Thymus (tissue), 11 donors: ENCODE measurements around the gene DNPH1. TPM values are rescaled to one million over a fixed set of nuclear protein-coding genes. Genes with fewer than 3 reads are reported as not detected.

Experiments used
- DNase-seq, 9 donors: peaks; one replicate each; pipeline ENCODE4 v3.0.0-alpha.2; 2013; ENCODE audit warnings: low spot score in 9 of 9, low read depth in 6 of 9, missing footprints in 1 of 9
- H3K27ac ChIP-seq, 2 donors: one replicate each; pipeline ENCODE4 v1.5.1; 2013; ENCODE audit warnings: control low read depth in 1 of 2, low read depth in 1 of 2, low read length in 1 of 2, mild to moderate bottlenecking in 1 of 2, moderate library complexity in 1 of 2
- H3K27me3 ChIP-seq, 2 donors: one replicate each; pipeline ENCODE4 v1.5.1; 2013; ENCODE audit warnings: low read length in 1 of 2; ENCODE audit not compliant: control insufficient read depth in 2 of 2, insufficient read depth in 1 of 2
- H3K36me3 ChIP-seq, 2 donors: one replicate each; pipeline ENCODE4 v1.5.1; 2013; ENCODE audit warnings: low read length in 1 of 2, mild to moderate bottlenecking in 1 of 2, moderate library complexity in 1 of 2; ENCODE audit not compliant: control insufficient read depth in 2 of 2, insufficient read depth in 2 of 2
- H3K4me1 ChIP-seq, 2 donors: one replicate each; pipeline ENCODE4 v1.5.1; 2013; ENCODE audit warnings: low read length in 2 of 2; ENCODE audit not compliant: control insufficient read depth in 2 of 2, insufficient read depth in 2 of 2
- H3K4me3 ChIP-seq, 2 donors: one replicate each; pipeline ENCODE4 v1.5.1; 2013; ENCODE audit warnings: low read length in 2 of 2, control low read depth in 1 of 2, mild to moderate bottlenecking in 1 of 2
- H3K9me3 ChIP-seq, 2 donors: one replicate each; pipeline ENCODE4 v1.5.1; 2013; ENCODE audit warnings: low read length in 1 of 2, mild to moderate bottlenecking in 1 of 2; ENCODE audit not compliant: control insufficient read depth in 2 of 2, insufficient read depth in 1 of 2
- WGBS: extraction: QIAGEN DNeasy Blood & Tissue Kit; methylation state at CpG from one replicate; pipeline ENCODE4 v1.1.7; 2013; 5-methylcytosine and 5-hydroxymethylcytosine counted together
- polyA plus RNA-seq: library from polyadenylated mRNA; stranded (reverse); fragments of 200-250 nt; gene quantifications from one replicate; pipeline ENCODE4 v1.2.3, GENCODE V29; 2013
- total RNA-seq: library from RNA; stranded (reverse); fragments of 120-200 nt; gene quantifications from one replicate; pipeline ENCODE4 v1.2.4, GENCODE V29; 2013
- donor health status: healthy.

Gene DNPH1
- total and polyA plus RNA-seq, 2 donors = 46.7 to 58.9 TPM

DNA sequence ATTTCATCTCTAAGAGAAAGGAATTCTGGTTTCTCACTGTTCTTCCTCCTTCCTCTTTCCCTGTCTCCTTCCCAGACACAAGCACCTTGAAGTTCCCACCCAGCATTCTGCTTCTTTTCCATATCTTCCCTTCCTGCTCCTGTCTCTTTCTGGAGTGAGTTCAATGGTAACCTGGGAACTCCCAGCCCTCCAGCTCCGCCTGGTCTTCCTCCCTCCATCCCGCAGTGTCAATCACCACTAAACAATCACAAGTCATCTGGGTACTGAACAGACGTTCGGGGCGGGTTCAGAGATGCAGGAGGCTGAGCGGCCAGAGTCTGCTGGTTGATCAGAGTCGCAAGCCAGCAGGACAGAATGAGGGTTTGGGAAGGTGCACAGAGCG, 21.7 kb upstream of the DNPH1 start:
- no peak overlapping the region for H3K4me3 ChIP-seq
- peaks cover 0 to 24% of the 10 kb centered on the region in 2 donors for H3K4me1 ChIP-seq
- H3K9me3 ChIP-seq = peaks cover 1 to 13% of the 10 kb centered on the region in 2 donors
- H3K27ac ChIP-seq = no peak overlapping the region
- no peaks in the 10 kb centered on the region for H3K36me3 ChIP-seq
- 17% methylated on average over 8 of the region's 8 CpGs for WGBS
- DNase-seq = no peak
- H3K27me3 ChIP-seq = peaks cover 23 to 95% of the 10 kb centered on the region in 2 donors

DNA sequence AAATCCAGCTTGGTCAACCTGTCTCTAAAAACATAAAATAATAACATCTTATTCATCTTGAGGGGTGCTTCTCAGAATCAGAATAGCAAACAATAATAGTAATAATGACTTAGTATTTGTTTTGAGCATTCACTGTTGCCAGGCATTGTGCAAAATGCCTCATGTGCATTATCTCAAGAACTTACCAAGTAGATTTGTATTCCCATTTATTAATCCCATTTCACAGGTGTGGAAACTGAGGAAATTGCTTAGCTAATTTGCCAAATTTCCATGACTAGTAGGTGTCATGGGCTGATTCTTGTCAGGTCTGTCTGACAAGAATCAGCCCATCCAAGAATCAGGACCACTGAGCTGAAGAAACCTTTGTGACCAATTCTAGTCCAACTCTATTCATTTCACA, 19.5 kb upstream of the DNPH1 start:
- H3K4me1 ChIP-seq = peaks cover 0 to 24% of the 10 kb centered on the region in 2 donors
- no peak overlapping the region for H3K27ac ChIP-seq
- no peak for DNase-seq
- peaks cover 41 to 100% of the 10 kb centered on the region in 2 donors for H3K27me3 ChIP-seq
- H3K4me3 ChIP-seq = no peak overlapping the region
- no peaks in the 10 kb centered on the region for H3K36me3 ChIP-seq
- peaks cover 0 to 13% of the 10 kb centered on the region in 2 donors for H3K9me3 ChIP-seq

- H3K9me3 ChIP-seq = peaks cover 0 to 13% of the 10 kb centered on the region in 2 donors
- H3K36me3 ChIP-seq = no peaks in the 10 kb centered on the region
- no peak for DNase-seq
- H3K4me1 ChIP-seq = peaks cover 0 to 24% of the 10 kb centered on the region in 2 donors
- 81% methylated on average over 3 of the region's 3 CpGs for WGBS
- no peak overlapping the region for H3K27ac ChIP-seq
- no peak overlapping the region for H3K4me3 ChIP-seq
- H3K27me3 ChIP-seq = peaks cover 47 to 99% of the 10 kb centered on the region in 2 donors
Measured at GRCh38 chr6:43248101-43248500, 18.8 kb upstream of the DNPH1 start.

DNA sequence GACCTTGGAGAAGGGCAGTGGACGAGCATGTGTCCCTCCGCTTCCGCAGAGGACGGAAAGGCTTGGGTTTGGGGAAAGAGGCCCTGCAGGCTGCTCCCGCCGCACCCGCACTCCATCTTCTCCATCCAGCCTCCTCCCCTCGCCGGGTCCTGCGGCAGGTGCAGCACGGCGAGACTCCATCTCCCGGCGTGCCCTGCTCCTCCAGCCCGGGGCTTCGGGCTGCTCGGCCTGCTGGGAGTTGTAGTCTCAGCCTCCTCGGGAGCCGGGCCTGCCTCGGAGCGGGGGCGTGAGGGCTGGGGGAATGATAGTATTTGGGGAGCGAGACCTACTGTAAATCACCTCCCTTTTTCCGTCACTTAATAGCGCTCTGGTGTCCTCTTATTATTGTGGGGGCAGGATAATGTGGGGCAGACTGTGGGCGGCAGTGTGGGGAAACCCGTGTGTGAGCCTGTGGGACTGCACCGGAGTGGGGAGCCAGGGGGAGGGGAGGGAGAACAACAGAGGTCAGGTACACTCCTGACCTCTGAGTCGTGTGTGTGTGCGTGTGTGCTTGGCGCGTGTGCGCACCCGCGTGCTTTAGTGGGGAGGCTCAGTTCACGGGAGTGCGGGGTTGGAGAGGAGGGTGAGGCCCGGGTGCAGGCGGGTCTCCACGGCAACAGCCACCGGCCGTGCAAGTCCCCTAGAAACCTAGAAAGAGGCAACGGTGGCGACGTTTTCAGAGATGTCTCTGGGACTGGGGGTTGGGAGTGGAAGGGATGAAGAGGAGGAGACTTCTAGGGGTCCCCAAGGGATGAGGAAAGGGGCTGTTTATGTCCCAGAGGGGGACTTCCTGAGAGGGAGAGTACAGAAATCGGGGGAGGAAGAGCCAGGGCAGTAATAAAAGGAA, 18.1 kb upstream of the DNPH1 start:
- H3K36me3 ChIP-seq = no peaks in the 10 kb centered on the region
- H3K27me3 ChIP-seq = peaks cover 53 to 99% of the 10 kb centered on the region in 2 donors
- H3K9me3 ChIP-seq = peaks cover 0 to 13% of the 10 kb centered on the region in 2 donors
- peaks cover 0 to 24% of the 10 kb centered on the region in 2 donors for H3K4me1 ChIP-seq
- 1% methylated on average over 46 of the region's 46 CpGs for WGBS
- peak overlapping the region; percentile 56 to 58 for H3K4me3 ChIP-seq
- DNase-seq = peak in 8 of 9 donors; percentile 46 to 85 (median 66)
- H3K27ac ChIP-seq = no peak overlapping the region

DNA sequence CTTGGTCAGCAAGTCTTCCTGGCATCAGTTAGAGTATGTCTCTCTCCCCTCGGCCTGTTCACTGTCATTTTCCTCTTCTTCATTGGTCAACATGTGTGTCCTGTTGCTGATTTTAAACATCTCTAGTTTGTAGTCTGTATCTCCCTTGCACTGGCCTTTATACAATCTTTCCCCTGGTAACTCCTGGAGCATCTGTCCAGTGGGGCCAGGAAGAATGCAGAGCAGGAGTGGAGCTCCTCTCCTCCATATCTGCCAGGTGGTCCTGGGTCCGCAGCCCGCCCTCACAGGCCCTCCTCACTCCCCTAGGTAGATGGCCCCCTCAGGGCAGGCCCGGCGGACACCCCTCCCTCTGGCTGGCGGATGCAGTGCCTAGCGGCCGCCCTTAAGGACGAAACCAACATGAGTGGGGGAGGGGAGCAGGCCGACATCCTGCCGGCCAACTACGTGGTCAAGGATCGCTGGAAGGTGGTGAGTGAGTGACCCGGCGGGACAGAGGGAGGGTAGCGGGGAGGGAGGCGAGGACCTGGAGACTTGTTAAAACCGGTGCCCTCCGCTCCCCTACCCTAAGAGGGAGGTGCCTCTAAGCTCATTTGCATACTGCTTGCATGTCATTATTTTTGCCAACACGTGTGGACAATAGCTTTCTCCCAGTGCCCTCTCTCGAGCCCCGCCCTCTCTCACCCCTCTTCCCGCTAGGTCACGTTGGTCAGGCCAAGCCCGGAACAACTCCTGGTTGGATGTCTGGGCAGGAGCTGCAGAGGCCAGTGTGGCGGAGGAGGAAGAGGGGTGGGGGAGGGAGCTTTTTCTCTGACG, 17.2 kb upstream of the DNPH1 start:
- Histone ChIP-seq H3K9me3 (peaks cover 0 to 13% of the 10 kb centered on the region in 2 donors), H3K36me3 (no peaks in the 10 kb centered on the region), H3K27ac (no peak overlapping the region), H3K4me1 (peaks cover 0 to 21% of the 10 kb centered on the region in 2 donors), H3K27me3 (peaks cover 52 to 99% of the 10 kb centered on the region in 2 donors), H3K4me3 (peak overlapping the region; percentile 56 to 58)
- no peak for DNase-seq
- WGBS = 44% methylated on average over 27 of the region's 27 CpGs

DNA sequence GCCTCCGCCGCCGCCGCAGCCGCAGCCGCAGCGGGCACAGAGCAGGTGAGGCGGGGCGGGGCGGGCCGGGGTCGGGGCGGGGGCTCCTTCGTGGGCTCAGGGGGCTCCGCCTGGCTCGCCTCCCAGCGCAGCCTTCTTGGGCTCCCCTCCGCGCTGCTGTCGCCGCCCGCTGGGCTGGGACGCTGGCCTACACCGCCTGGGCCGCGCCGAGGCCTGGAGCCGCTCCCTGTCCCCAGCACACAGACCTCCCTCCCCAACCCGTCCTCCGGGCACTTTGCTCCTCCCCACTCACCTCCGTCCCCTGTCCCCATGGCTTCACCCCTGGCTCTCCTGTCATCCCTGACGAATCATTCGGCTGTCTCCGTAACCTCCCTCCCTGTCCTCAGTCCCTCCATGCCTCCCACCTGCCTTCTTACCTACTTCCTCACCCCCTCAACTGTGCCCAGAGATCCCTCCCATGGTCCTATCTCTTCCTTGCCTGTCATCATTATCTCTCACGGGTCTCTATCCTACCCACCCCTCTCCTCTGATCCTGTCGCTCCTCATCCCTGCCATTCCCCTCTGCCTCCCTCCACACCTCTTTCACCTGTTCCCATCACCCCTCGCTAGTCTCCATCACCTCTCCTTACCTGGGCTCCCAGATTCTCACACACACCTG, 14.5 kb upstream of the DNPH1 start:
- Histone ChIP-seq H3K4me3 (peak overlapping the region in 1 of 2 donors; percentile 4), H3K9me3 (peaks cover 0 to 13% of the 10 kb centered on the region in 2 donors), H3K4me1 (peaks cover 0 to 17% of the 10 kb centered on the region in 2 donors), H3K27ac (no peak overlapping the region), H3K27me3 (peaks cover 39 to 92% of the 10 kb centered on the region in 2 donors), H3K36me3 (no peaks in the 10 kb centered on the region)
- 44% methylated on average over 34 of the region's 37 CpGs for whole genome bisulfite sequencing
- no peak for DNase-seq

DNA sequence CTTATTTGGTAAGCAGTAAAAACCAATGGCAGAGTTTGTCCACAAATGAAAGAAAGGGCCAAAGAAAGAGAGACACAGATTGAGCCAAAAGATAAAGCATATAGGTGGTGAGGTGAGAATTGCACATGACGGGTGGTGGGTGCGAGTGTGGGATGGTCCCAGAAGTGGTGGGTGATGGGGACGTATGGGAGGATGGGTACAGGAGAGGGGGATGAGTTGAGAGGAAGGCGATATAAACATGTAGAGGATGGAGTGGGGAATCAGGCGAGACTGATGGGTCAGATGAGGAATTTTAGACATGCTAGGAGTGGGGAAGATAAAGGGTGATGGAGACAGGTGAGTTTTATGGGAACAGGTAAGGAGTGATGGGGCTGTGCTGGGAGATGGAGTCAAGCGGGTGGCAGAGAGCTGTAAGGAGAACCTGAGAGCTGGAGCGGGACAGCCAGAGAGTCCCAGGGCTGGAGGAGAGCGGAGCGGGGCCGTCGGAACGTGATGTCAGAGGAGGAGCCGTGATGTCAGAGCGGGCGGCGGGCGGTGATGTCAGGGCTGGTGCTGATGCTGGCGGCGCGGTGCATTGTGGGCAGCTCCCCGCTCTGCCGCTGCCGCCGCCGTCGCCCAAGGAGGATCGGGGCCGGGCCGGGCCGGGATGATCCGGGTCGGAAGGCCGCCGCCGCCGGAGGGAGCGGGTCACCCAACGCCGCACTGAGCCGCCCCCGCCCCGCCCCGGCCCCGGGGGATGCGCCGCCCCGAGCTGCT, 13.8 kb upstream of the DNPH1 start, which contains the start of gene TTBK1:
TTBK1 (plus strand) TSS at position 574 of the 756 bp plus-strand sequence. CDS start 3,180 bp downstream, outside the sequence.
- Histone ChIP-seq H3K4me1 (peaks cover 0 to 16% of the 10 kb centered on the region in 2 donors), H3K27me3 (peaks cover 41 to 91% of the 10 kb centered on the region in 2 donors), H3K4me3 (peak within 1 kb of the TSS in 1 of 2 donors; percentile 4), H3K36me3 (no peaks in the 10 kb centered on the region), H3K27ac (no peak within 1 kb of the TSS), H3K9me3 (peaks cover 0 to 16% of the 10 kb centered on the region in 2 donors)
- DNase-seq = no peak
- 14% methylated on average over 47 of the region's 47 CpGs for WGBS

DNA sequence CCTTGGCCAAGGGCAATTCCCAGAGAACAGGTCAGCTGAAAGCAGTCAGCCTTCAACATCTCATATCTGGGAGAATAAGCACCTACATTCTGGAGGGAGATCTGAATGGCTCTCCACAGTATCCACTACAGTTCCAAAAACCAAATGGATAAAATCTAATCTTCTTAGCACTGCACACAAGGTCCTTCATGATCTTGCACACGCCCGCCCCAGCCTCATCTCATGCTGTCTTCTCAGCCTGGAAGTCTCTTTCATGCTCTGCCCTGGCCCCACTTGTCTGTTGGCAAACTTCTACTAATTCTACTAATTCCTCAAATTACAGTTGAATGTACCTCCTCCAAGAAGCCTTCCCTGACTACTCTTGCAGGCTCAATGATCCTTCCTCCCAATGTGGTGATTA, 12.2 kb upstream of the DNPH1 start:
- WGBS = 99% methylated on average over 2 of the region's 2 CpGs

More for the DNA sequence above, 12.2 kb upstream of the DNPH1 start:
- H3K27ac ChIP-seq = no peak overlapping the region
- peaks cover 0 to 5% of the 10 kb centered on the region in 2 donors for H3K9me3 ChIP-seq
- H3K27me3 ChIP-seq = peaks cover 40 to 86% of the 10 kb centered on the region in 2 donors
- DNase-seq = no peak
- H3K4me1 ChIP-seq = peaks cover 0 to under 1% of the 10 kb centered on the region in 2 donors
- no peaks in the 10 kb centered on the region for H3K36me3 ChIP-seq
- H3K4me3 ChIP-seq = no peak overlapping the region
